MM.1S (cell line): ENCODE measurements around the gene KIF3C.

ENCODE experiments used
- DNase-seq: peaks from one replicate; pipeline ENCODE4 v3.0.0-alpha.2; 2015
- H2AFZ ChIP-seq: fragments of 300-600 bp; sonication (generic); 2 replicates; pipeline ENCODE4 v1.6.0; 2016; ENCODE audit warnings: antibody characterized with exemption, low read length
- H3F3A ChIP-seq: fragments of 300-600 bp; sonication (generic); 2 replicates; pipeline ENCODE4 v1.6.1; 2016; ENCODE audit warnings: mild to moderate bottlenecking, antibody characterized with exemption, low read length, moderate library complexity, mixed read lengths; ENCODE audit not compliant: insufficient read depth
- H3K27ac ChIP-seq: fragments of 300-600 bp; sonication (generic); 2 replicates; pipeline ENCODE4 v1.5.1; 2016; ENCODE audit warnings: mild to moderate bottlenecking, low read length
- H3K27me3 ChIP-seq: fragments of 300-600 bp; sonication (generic); replicated peaks from 2 replicates; pipeline ENCODE4 v1.6.0; 2016; ENCODE audit warnings: low read length; ENCODE audit not compliant: insufficient read depth
- H3K36me3 ChIP-seq: fragments of 300-600 bp; sonication (generic); replicated peaks from 2 replicates; pipeline ENCODE4 v1.6.1; 2016; ENCODE audit warnings: mild to moderate bottlenecking, low read length, mixed read lengths; ENCODE audit not compliant: insufficient read depth
- H3K4me1 ChIP-seq: fragments of 300-600 bp; sonication (generic); 2 replicates; pipeline ENCODE4 v1.6.1; 2016; ENCODE audit warnings: low read length, mixed read lengths
- H3K4me2 ChIP-seq: fragments of 300-600 bp; sonication (generic); 2 replicates; pipeline ENCODE4 v1.6.0; 2016; ENCODE audit warnings: low read depth, low read length
- H3K4me3 ChIP-seq: fragments of 300-600 bp; sonication (generic); 2 replicates; pipeline ENCODE4 v1.5.1; 2016; ENCODE audit warnings: low read length, mixed read lengths
- H3K79me2 ChIP-seq: fragments of 300-600 bp; sonication (generic); 2 replicates; pipeline ENCODE4 v1.6.1; 2016; ENCODE audit warnings: mixed run types, low read length, mixed read lengths
- H3K9ac ChIP-seq: fragments of 300-600 bp; sonication (generic); 2 replicates; pipeline ENCODE4 v1.6.1; 2016; ENCODE audit warnings: low read length, mixed read lengths
- H3K9me2 ChIP-seq: fragments of 300-600 bp; sonication (generic); replicated peaks from 2 replicates; pipeline ENCODE4 v1.6.1; 2016; ENCODE audit warnings: mild to moderate bottlenecking, low read length, mixed read lengths; ENCODE audit not compliant: insufficient read depth
- H3K9me3 ChIP-seq: fragments of 300-600 bp; sonication (generic); replicated peaks from 2 replicates; pipeline ENCODE4 v1.6.1; 2016; ENCODE audit warnings: mild to moderate bottlenecking, low read length, mixed read lengths; ENCODE audit not compliant: insufficient read depth
- H4K20me1 ChIP-seq: fragments of 300-600 bp; sonication (generic); 2 replicates; pipeline ENCODE4 v1.6.1; 2016; ENCODE audit warnings: mild to moderate bottlenecking, low read length, moderate library complexity, mixed read lengths; ENCODE audit not compliant: insufficient read depth
- CTCF ChIP-seq: fragments of 300-600 bp; sonication (generic); IDR thresholded peaks from 2 replicates; pipeline ENCODE4 v1.5.1; 2016; ENCODE audit warnings: antibody characterized with exemption, low read length, mixed read lengths
- EZH2 ChIP-seq: fragments of 300-600 bp; sonication (generic); optimal IDR thresholded peaks from 2 replicates; pipeline ENCODE3; 2017; ENCODE audit warnings: low read depth, mild to moderate bottlenecking, antibody characterized with exemption, low read length, mixed read lengths
- EZH2phosphoT487 ChIP-seq: fragments of 300-600 bp; sonication (generic); IDR thresholded peaks from 2 replicates; pipeline ENCODE4 v1.6.1; 2018; ENCODE audit warnings: antibody characterized with exemption, low read length

Gene KIF3C

DNA sequence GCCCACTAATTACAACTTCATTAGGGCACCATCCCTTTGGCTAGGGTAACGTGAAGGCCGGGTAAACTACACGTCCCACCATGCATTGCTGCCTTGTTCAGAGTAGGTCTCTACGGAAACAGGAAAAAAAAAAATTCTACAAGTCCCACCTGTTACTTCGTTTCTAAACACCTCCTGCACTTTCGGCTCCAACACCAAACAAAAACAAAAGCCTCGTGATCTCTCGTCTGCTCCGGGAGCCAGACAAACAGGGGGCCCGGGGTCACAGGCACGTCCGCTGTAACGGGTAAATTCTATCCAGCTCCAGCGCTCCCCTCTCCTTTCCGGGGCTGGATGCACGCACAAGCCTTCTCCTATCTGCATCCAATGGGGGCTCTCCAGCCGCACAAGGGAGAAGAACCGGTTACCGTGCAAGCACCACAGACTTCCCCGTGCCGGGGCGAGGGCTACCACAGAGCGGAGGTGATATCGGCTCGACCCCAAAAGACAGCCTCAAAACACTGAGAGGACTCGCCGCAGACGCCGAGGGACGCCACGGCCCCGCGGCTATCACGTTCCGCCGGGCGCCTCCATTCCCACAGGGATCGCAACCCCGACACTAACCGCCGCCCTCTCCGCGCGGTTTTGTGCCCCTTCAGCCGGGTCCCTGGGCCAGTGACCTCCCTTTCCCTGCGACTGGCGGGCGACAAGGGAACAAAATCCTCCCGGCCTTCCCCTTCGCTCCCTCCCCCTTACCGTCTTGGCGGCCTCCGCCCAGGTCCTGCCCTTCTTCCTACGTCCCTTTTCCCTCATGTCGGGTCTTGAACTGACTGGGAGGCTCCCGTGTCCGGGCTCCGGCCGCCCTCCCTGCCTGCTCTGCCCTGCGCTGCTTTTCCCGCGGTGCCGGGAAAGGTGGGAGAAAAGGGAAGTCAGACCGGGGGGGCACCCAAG lies 104.6 kb downstream of the KIF3C start:
- DNase-seq, result peak; percentile 87
- TF ChIP-seq EZH2, result no peak
- TF ChIP-seq EZH2phosphoT487, result no peak
- no peak for TF ChIP-seq CTCF
- peak overlapping the region; percentile 98 for H3K9ac ChIP-seq
- no peaks in the 10 kb centered on the region for H3K36me3 ChIP-seq
- peaks cover 55% of the 10 kb centered on the region for H3K79me2 ChIP-seq
- peaks cover 13% of the 10 kb centered on the region for H3K4me1 ChIP-seq
- H3K9me3 ChIP-seq, result no peaks in the 10 kb centered on the region
- peak overlapping the region; percentile 63 for H3K4me2 ChIP-seq
- peak overlapping the region; percentile 91 for H2AFZ ChIP-seq
- H3K9me2 ChIP-seq, result no peaks in the 10 kb centered on the region
- peak overlapping the region; percentile 95 for H3K4me3 ChIP-seq
- no peaks in the 10 kb centered on the region for H3K27me3 ChIP-seq
- peaks cover 16% of the 10 kb centered on the region for H3F3A ChIP-seq
- peaks cover 4% of the 10 kb centered on the region; the same call in 1 of the 2 replicates for H4K20me1 ChIP-seq
- peak overlapping the region; percentile 91 for H3K27ac ChIP-seq
